OCI-LY7 (cell line): Measurements from ENCODE around the gene PDIA6. TPM values are rescaled to one million over a fixed set of nuclear protein-coding genes. Genes with fewer than 3 reads are reported as not detected.
A peak's percentile ranks its signal among the peaks of the same experiment; 100 is the strongest.

Experiments used
- BruUV-seq: library from RNA; stranded (reverse); fragments of 400-500 nt; replicated peaks from 2 replicates; lab custom pipeline; 2021; lab: Mats Ljungman, UMichigan
- CTCF ChIA-PET: fragments of 300-600 bp; sonication (Branson Sonifier 250); formaldehyde crosslinking; loops from one replicate; lab custom pipeline; 2022; ENCODE audit warnings: antibody characterized with exemption; ENCODE audit not compliant: unreplicated experiment; lab: Charles Lee
- POLR2A ChIA-PET: fragments of 300-600 bp; sonication (Branson Sonifier 250); formaldehyde crosslinking; loops from one replicate; lab custom pipeline; 2022; ENCODE audit warnings: antibody characterized with exemption; lab: Charles Lee
- DNase-seq: peaks from one replicate; pipeline ENCODE4 v3.0.0-alpha.2; 2015; ENCODE audit warnings: low spot score
- H2AFZ ChIP-seq: fragments of 200-600 bp; sonication (generic), shearing (Covaris generic); 2 replicates; pipeline ENCODE4 v1.6.1; 2014; ENCODE audit warnings: mild to moderate bottlenecking, antibody characterized with exemption, low read length, moderate library complexity
- H3K27ac ChIP-seq: fragments of 200-600 bp; sonication (generic); 2 replicates; pipeline ENCODE4 v1.5.1; 2014; ENCODE audit warnings: mixed run types, low read depth, mild to moderate bottlenecking, moderate library complexity, low read length, inconsistent platforms; ENCODE audit not compliant: poor library complexity, severe bottlenecking
- H3K36me3 ChIP-seq: fragments of 200-600 bp; sonication (generic); 2 replicates; pipeline ENCODE4 v1.6.1; 2014; ENCODE audit warnings: mild to moderate bottlenecking, antibody characterized with exemption, low read length, moderate library complexity, mixed read lengths; ENCODE audit not compliant: insufficient read depth
- H3K4me1 ChIP-seq: fragments of 200-600 bp; sonication (generic); 2 replicates; pipeline ENCODE4 v1.5.1; 2014; ENCODE audit warnings: mild to moderate bottlenecking, low read length; ENCODE audit not compliant: insufficient read depth, poor library complexity, severe bottlenecking
- H3K4me2 ChIP-seq: fragments of 200-600 bp; sonication (generic); 2 replicates; pipeline ENCODE4 v1.6.1; 2014; ENCODE audit warnings: mild to moderate bottlenecking, low read length
- H3K4me3 ChIP-seq: fragments of 200-600 bp; sonication (generic); 2 replicates; pipeline ENCODE4 v1.5.1; 2014; ENCODE audit warnings: mild to moderate bottlenecking, low read depth, low read length; ENCODE audit not compliant: poor library complexity, severe bottlenecking
- H3K79me2 ChIP-seq: fragments of 200-600 bp; sonication (generic); 2 replicates; pipeline ENCODE4 v1.6.1; 2016; ENCODE audit warnings: low read depth, mild to moderate bottlenecking, low read length, moderate library complexity, mixed read lengths; ENCODE audit not compliant: insufficient read depth
- H3K9me2 ChIP-seq: fragments of 200-600 bp; sonication (generic); 2 replicates; pipeline ENCODE4 v1.6.1; 2016; ENCODE audit warnings: mild to moderate bottlenecking, low read length, mixed read lengths; ENCODE audit not compliant: insufficient read depth
- H3K9me3 ChIP-seq: fragments of 200-600 bp; sonication (generic); 2 replicates; pipeline ENCODE4 v1.6.1; 2014; ENCODE audit warnings: mild to moderate bottlenecking, mixed run types, low read length, mixed read lengths
- H4K20me1 ChIP-seq: fragments of 200-600 bp; sonication (generic); 2 replicates; pipeline ENCODE4 v1.6.1; 2014; ENCODE audit warnings: mild to moderate bottlenecking, antibody characterized with exemption, low read length, moderate library complexity, mixed read lengths; ENCODE audit not compliant: insufficient read depth
- CTCF ChIP-seq: fragments of 200-600 bp; sonication (generic); conservative IDR thresholded peaks from 2 replicates; pipeline ENCODE4 v1.5.1; 2014; ENCODE audit warnings: mild to moderate bottlenecking, antibody characterized with exemption, low read length, moderate library complexity, mixed read lengths
- EZH2phosphoT487 ChIP-seq: fragments of 200-600 bp; sonication (generic); IDR thresholded peaks from 2 replicates; pipeline ENCODE4 v1.6.1; 2018; ENCODE audit warnings: low read depth, borderline replicate concordance, mild to moderate bottlenecking, mixed run types, antibody characterized with exemption, low read length, moderate library complexity, mixed read lengths
- intact Hi-C: fragments of 100-400 bp; cut with micrococcal nuclease; formaldehyde crosslinking; loops from one replicate; pipeline ENCODE4 v1.10.0; 2022; ENCODE audit not compliant: unreplicated experiment
- total RNA-seq, 2 experiments: library from RNA; depleted of rRNA in 1 of 2; stranded (reverse); fragments of >200 nt in 1 of 2; shearing (Covaris generic) in 1 of 2; gene quantifications; 2 replicates each; pipeline ENCODE4 v1.2.3, GENCODE V29; 2014 to 2022

Gene PDIA6
- total RNA-seq, 2 experiments from 2014 or later = 150 to 171 TPM

- H3K4me3 ChIP-seq = no peak overlapping the region
- H4K20me1 ChIP-seq = no peaks in the 10 kb centered on the region
- no peaks in the 10 kb centered on the region for H3K9me2 ChIP-seq
- intact Hi-C loops = no loop called here
- CTCF ChIA-PET = no interaction called here
- no peaks in the 10 kb centered on the region for H3K9me3 ChIP-seq
- POLR2A ChIA-PET = interaction anchor here (0.7 kb wide), 1 partner anchor 40 kb away, joined by 3 read pairs; no protein-coding TSS in a partner anchor
- BruUV-seq = no TSS peak
- TF ChIP-seq EZH2phosphoT487 (no peak), CTCF (no peak)
- H3K36me3 ChIP-seq = peaks cover 100% of the 10 kb centered on the region
- H3K79me2 ChIP-seq = no peaks in the 10 kb centered on the region
- no peak for DNase-seq
- H3K4me2 ChIP-seq = no peak overlapping the region
- H3K4me1 ChIP-seq = no peaks in the 10 kb centered on the region
- H3K27ac ChIP-seq = no peak overlapping the region
- H2AFZ ChIP-seq = no peak overlapping the region
Measured at GRCh38 chr2:10788855-10789254, 23.7 kb downstream of the PDIA6 start.

GRCh38 chr2:10787176-10787968, 25.2 kb downstream of the PDIA6 start:
- BruUV-seq = no TSS peak
- Histone ChIP-seq H3K9me3 (no peaks in the 10 kb centered on the region), H3K4me3 (no peak overlapping the region), H2AFZ (no peak overlapping the region), H3K36me3 (peaks cover 98% of the 10 kb centered on the region), H3K9me2 (no peaks in the 10 kb centered on the region), H3K79me2 (no peaks in the 10 kb centered on the region), H3K27ac (no peak overlapping the region), H4K20me1 (no peaks in the 10 kb centered on the region), H3K4me1 (no peaks in the 10 kb centered on the region), H3K4me2 (no peak overlapping the region)
- TF ChIP-seq CTCF = peak; percentile 70
- no peak for TF ChIP-seq EZH2phosphoT487
- DNase-seq = peak; percentile 18
- ChIA-PET POLR2A (no interaction called here), CTCF (interaction anchor here (1.0 kb wide), 1 partner anchor 46 kb away, joined by 7 read pairs; no protein-coding TSS in a partner anchor)
- intact Hi-C loops = loop anchor here (1.0 kb wide), 1 partner anchor 45 kb away; no protein-coding TSS in a partner anchor
